Endothelial cell of umbilical vein (primary cell): Measurements from ENCODE around the gene PLXNA1. TPM values are rescaled to one million over a fixed set of nuclear protein-coding genes. Genes with fewer than 3 reads are reported as not detected.

Source experiments
- BruUV-seq: library from RNA; stranded (reverse); fragments of 400-500 nt; replicated peaks from 2 replicates; lab custom pipeline; 2021; lab: Mats Ljungman, UMichigan
- CTCF ChIA-PET: fragments of 300-600, 350-600 bp; sonication (Branson Sonifier 250); formaldehyde crosslinking; loops from one replicate; lab custom pipeline; 2021; ENCODE audit warnings: antibody characterized with exemption, inconsistent platforms; lab: Charles Lee
- POLR2A ChIA-PET: fragments of 300-600, 350-600 bp; sonication (Branson Sonifier 250); formaldehyde crosslinking; loops from one replicate; lab custom pipeline; 2021; ENCODE audit warnings: antibody characterized with exemption, inconsistent platforms; lab: Charles Lee
- DNase-seq: peaks from one replicate; pipeline ENCODE4 v3.0.0-alpha.2; 2011; ENCODE audit warnings: low read depth, low spot score
- FAIRE-seq: peaks from 2 replicates; lab custom pipeline; 2011; peaks lifted over from hg19 to GRCh38; lab: Jason Lieb, UNC
- H2AFZ ChIP-seq: 2 replicates; pipeline ENCODE4 v1.6.0; 2012; ENCODE audit warnings: low read depth, low read length, control low read depth, inconsistent platforms
- H3K27ac ChIP-seq: 2 replicates; pipeline ENCODE4 v1.5.1; 2011; ENCODE audit warnings: low read depth, mild to moderate bottlenecking, control low read depth, low read length, moderate library complexity; ENCODE audit not compliant: insufficient read depth
- H3K27me3 ChIP-seq, 2 experiments: 2 replicates each; pipeline versions ENCODE4 v1.6.0 to v1.6.1; 2011; ENCODE audit warnings: low read length in 2 of 2, mixed read lengths in 1 of 2; ENCODE audit not compliant: control insufficient read depth in 2 of 2, insufficient read depth in 2 of 2
- H3K36me3 ChIP-seq, 2 experiments: 2 replicates in 1 of 2; 3 replicates in 1 of 2; pipeline ENCODE4 v1.5.1; 2011; ENCODE audit warnings: low read length in 2 of 2, mild to moderate bottlenecking in 1 of 2, moderate library complexity in 1 of 2; ENCODE audit not compliant: control insufficient read depth in 2 of 2, insufficient read depth in 2 of 2; ENCODE audit errors: extremely low read depth in 1 of 2
- H3K4me1 ChIP-seq: 3 replicates; pipeline ENCODE4 v1.5.1; 2011; ENCODE audit warnings: mild to moderate bottlenecking, low read length; ENCODE audit not compliant: control insufficient read depth, insufficient read depth; ENCODE audit errors: extremely low read depth
- H3K4me2 ChIP-seq: 2 replicates; pipeline ENCODE4 v1.6.1; 2011; ENCODE audit warnings: low read length, control low read depth, mixed read lengths; ENCODE audit not compliant: insufficient read depth
- H3K4me3 ChIP-seq, 3 experiments: fragments of 200-600 bp in 1 of 3; sonication (generic), shearing (Covaris generic) in 1 of 3; replicated peaks in 1 of 3; 2 replicates each; pipeline ENCODE4 v1.5.1; 2011 to 2016; ENCODE audit warnings: control low read depth in 3 of 3, low read length in 3 of 3, mild to moderate bottlenecking in 2 of 3, inconsistent platforms in 1 of 3, low read depth in 1 of 3, moderate library complexity in 1 of 3; ENCODE audit not compliant: insufficient read depth in 1 of 3
- H3K79me2 ChIP-seq: 2 replicates; pipeline ENCODE4 v1.6.0; 2012; ENCODE audit warnings: low read length, inconsistent platforms; ENCODE audit not compliant: control insufficient read depth, insufficient read depth
- H3K9ac ChIP-seq: replicated peaks from 2 replicates; pipeline ENCODE3; 2011; ENCODE audit warnings: low read length, control low read depth; ENCODE audit not compliant: insufficient read depth; ENCODE audit errors: extremely low read depth
- H3K9me1 ChIP-seq: replicated peaks from 3 replicates; pipeline ENCODE4 v1.6.0; 2011; ENCODE audit warnings: mild to moderate bottlenecking, low read length; ENCODE audit not compliant: control insufficient read depth, insufficient read depth; ENCODE audit errors: extremely low read depth
- H3K9me3 ChIP-seq: replicated peaks from 2 replicates; pipeline ENCODE4 v1.5.1; 2012; ENCODE audit warnings: low read length, inconsistent platforms; ENCODE audit not compliant: control insufficient read depth, insufficient read depth
- H4K20me1 ChIP-seq: replicated peaks from 2 replicates; pipeline ENCODE3; 2011; ENCODE audit warnings: mild to moderate bottlenecking, low read length; ENCODE audit not compliant: control insufficient read depth, insufficient read depth; ENCODE audit errors: extremely low read depth
- CTCF ChIP-seq, 2 donors: IDR thresholded peaks; 1 replicate in 1 of 2; 2 replicates in 1 of 2; pipeline ENCODE4 v1.5.1; 2011; ENCODE audit warnings: low read length in 2 of 2, mild to moderate bottlenecking in 2 of 2, moderate library complexity in 2 of 2, control low read depth in 1 of 2, inconsistent platforms in 1 of 2, low read depth in 1 of 2; ENCODE audit not compliant: insufficient read depth in 1 of 2; ENCODE audit errors: extremely low read depth in 1 of 2
- EZH2 ChIP-seq: IDR thresholded peaks from 2 replicates; pipeline ENCODE4 v1.6.1; 2012; ENCODE audit warnings: borderline replicate concordance, low read depth, mild to moderate bottlenecking, moderate library complexity, low read length, inconsistent platforms; ENCODE audit not compliant: severe bottlenecking
- FOS ChIP-seq: IDR thresholded peaks from 2 replicates; pipeline ENCODE4 v1.6.1; 2011; ENCODE audit warnings: mild to moderate bottlenecking, low read length, moderate library complexity, borderline replicate concordance; ENCODE audit not compliant: insufficient read depth
- GATA2 ChIP-seq: IDR thresholded peaks from 2 replicates; pipeline ENCODE4 v1.7.0; 2011; ENCODE audit warnings: low read depth, mild to moderate bottlenecking, moderate library complexity, mixed read lengths, low read length; ENCODE audit not compliant: insufficient read length, insufficient read depth
- JUN ChIP-seq: IDR thresholded peaks from 2 replicates; pipeline ENCODE4 v1.6.1; 2011; ENCODE audit warnings: borderline replicate concordance, low read depth; ENCODE audit not compliant: insufficient read length, insufficient read depth
- MAX ChIP-seq: IDR thresholded peaks from 2 replicates; pipeline ENCODE4 v1.6.1; 2011; ENCODE audit not compliant: insufficient read depth, insufficient read length
- MYC ChIP-seq: IDR thresholded peaks from one replicate; pipeline ENCODE4 v1.6.1; 2011; ENCODE audit warnings: mild to moderate bottlenecking, low read depth, low read length
- POLR2A ChIP-seq: IDR thresholded peaks from 2 replicates; pipeline ENCODE4 v1.6.1; 2012; ENCODE audit warnings: low read depth, mild to moderate bottlenecking, control low read depth, low read length
- POLR2AphosphoS5 ChIP-seq: IDR thresholded peaks from 2 replicates; pipeline ENCODE4 v1.6.1; 2012; ENCODE audit warnings: low read depth, mild to moderate bottlenecking, control low read depth, low read length, moderate library complexity; ENCODE audit not compliant: insufficient read depth
- dilution Hi-C: fragments of 300-500 bp; cut with MboI; formaldehyde crosslinking; loops from one replicate; pipeline ENCODE4 v1.15.0; 2019; ENCODE audit warnings: low sequenced_read_pairs; ENCODE audit not compliant: extremely low pct_ligation_motif_present
- intact Hi-C: fragments of 100-400 bp; cut with micrococcal nuclease; formaldehyde crosslinking; loops from one replicate; pipeline ENCODE4 v1.10.0; 2022
- polyA plus RNA-seq, 4 experiments: library from polyadenylated mRNA; depleted of rRNA in 3 of 4; stranded (reverse) in 3 of 4; unstranded in 1 of 4; fragments of >200 nt; gene quantifications; 2 replicates each; pipeline versions ENCODE4 v1.2.1 to v1.2.3, GENCODE V29; 2011 to 2012; ENCODE audit warnings: missing spikeins in 1 of 4
- total RNA-seq: library from RNA; stranded (reverse); gene quantifications from 2 replicates; pipeline ENCODE4 v1.2.3, GENCODE V29; 2021

Gene PLXNA1
- total and polyA plus RNA-seq, 2 donors (not counting 3 experiments of a cell fraction or from before 2014, with no cell fraction given), result 14.1 to 18.4 TPM

- ChIA-PET POLR2A (interaction anchor here (0.6 kb wide), 1 partner anchor 859 kb away, joined by 3 read pairs; no protein-coding TSS in a partner anchor), CTCF (interaction anchor here (1.0 to 3.2 kb wide), 5 partner anchors 10 to 231 kb away, joined by 3 to 9 read pairs (median 8); no protein-coding TSS in a partner anchor)
- dilution Hi-C loops, result no loop called here
- peaks cover 13% of the 10 kb centered on the region for H3K4me1 ChIP-seq
- H3K4me3 ChIP-seq, result peak overlapping the region in 1 of 3 experiments; percentile 51
- H3K9me3 ChIP-seq, result no peaks in the 10 kb centered on the region
- TF ChIP-seq JUN (no peak), POLR2AphosphoS5 (no peak), EZH2 (no peak), POLR2A (no peak), FOS (no peak), MYC (no peak), MAX (no peak), GATA2 (no peak), CTCF (IDR thresholded peaks at IDR 0.05; ENCODE audit: extremely low read depth in 1 of 2, insufficient read depth in 1 of 2, low read depth in 1 of 2, low read length in 2 of 2) (no peak)
- H3K79me2 ChIP-seq, result no peaks in the 10 kb centered on the region
- H3K27ac ChIP-seq, result no peak overlapping the region
- intact Hi-C loops, result no loop called here
- DNase-seq (no peak), FAIRE-seq (no peak)
- peak overlapping the region; percentile 62 for H3K4me2 ChIP-seq
- H2AFZ ChIP-seq, result no peak overlapping the region
- peaks cover 0 to 15% of the 10 kb centered on the region in 2 experiments for H3K27me3 ChIP-seq
- no peaks in the 10 kb centered on the region for H4K20me1 ChIP-seq
- no peaks in the 10 kb centered on the region for H3K9me1 ChIP-seq
- BruUV-seq, result no TSS peak
- H3K36me3 ChIP-seq, result peaks cover 0 to 2% of the 10 kb centered on the region in 2 experiments
- H3K9ac ChIP-seq, result no peak overlapping the region
Observed at GRCh38 chr3:126984391-126985131, 1.6 kb downstream of the PLXNA1 start.
